ENCODE data around the gene CA14. TPM values are rescaled to one million over a fixed set of nuclear protein-coding genes. Genes with fewer than 3 reads are reported as not detected.

CA14 gene
- total and polyA plus RNA-seq, 9 of the 15 experiments (the other 6 are each of a cell fraction or from before 2014, with no cell fraction given), result 0.13 to 0.57 (median 0.26) TPM; not detected in 1

DNA sequence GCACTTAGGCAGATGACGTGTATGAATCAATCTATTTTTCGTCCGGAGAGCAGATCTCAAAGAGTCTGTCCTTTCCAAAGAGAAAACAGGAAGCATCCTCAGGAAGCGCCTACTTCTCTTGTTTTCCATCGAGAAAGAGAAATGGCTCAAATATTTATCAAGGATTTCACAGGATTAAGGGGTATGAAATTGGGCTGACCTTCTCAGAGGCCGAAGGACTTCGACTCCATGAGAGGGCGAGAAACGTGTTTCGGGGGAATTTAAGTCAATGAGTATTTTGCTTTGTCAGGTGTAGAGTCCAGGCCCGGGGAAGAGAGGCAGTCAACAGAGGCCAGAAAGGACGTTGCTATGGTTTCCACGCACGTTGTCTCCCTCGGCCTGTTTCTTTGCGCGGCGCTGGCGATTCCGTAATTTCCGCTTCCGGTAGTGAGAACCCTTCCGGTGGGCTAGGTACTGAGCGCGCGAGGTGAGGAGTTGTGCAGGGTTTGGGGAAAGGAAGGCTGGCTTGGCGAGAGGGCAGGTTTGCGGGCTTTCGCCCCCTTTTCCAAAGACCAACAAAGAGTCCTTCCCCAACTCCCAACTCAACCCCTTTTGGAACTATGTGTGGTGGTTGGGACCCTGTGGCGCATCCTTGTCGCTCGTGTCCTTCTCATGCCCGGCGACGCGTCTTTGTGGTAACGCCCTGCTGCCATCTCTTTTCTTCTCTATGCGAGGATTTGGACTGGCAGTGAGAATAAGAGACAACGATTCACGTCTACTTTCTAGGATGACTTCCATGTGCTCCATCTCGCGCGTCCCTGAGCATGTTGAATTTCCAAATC lies 36.1 kb downstream of the CA14 start, which contains the start of gene MRPS21 (continued):
- TF ChIP-seq TGIF2 (CRISPR knock-in tag; IDR thresholded peaks at IDR 0.05) (no peak), RAD21 (CRISPR knock-in tag; conservative IDR thresholded peaks at IDR 0.05 in 1 of 2, IDR thresholded peaks at IDR 0.05 in 1 of 2) (0 out of 4 replicates have a peak, but pooled peaks of 1 of the 2 experiments have one; percentile 2), NFIC (IDR thresholded peaks at IDR 0.05) (peak; percentile 15; the same call in 1 of the 2 replicates), ZNF133 (CRISPR knock-in tag; IDR thresholded peaks at IDR 0.05) (no peak), ZNF507 (tag; conservative IDR thresholded peaks at IDR 0.05) (no peak), RNF2 (IDR thresholded peaks at IDR 0.05) (peak; percentile 59), POLR2H (tag; IDR thresholded peaks at IDR 0.05; ENCODE audit: low read depth) (peak; percentile 82), ZNF589 (CRISPR knock-in tag; IDR thresholded peaks at IDR 0.05; ENCODE audit: low read depth) (0 out of 2 replicates have a peak, but pooled peaks have one; percentile 40), MTF1 (CRISPR knock-in tag; IDR thresholded peaks at IDR 0.05; ENCODE audit: borderline replicate concordance) (no peak), NCOR1 (IDR thresholded peaks at IDR 0.05) (no peak), KLF1 (tag; IDR thresholded peaks at IDR 0.05) (peak; percentile 44; the same call in 1 of the 2 replicates)
- TF ChIP-seq, protein P1, sequence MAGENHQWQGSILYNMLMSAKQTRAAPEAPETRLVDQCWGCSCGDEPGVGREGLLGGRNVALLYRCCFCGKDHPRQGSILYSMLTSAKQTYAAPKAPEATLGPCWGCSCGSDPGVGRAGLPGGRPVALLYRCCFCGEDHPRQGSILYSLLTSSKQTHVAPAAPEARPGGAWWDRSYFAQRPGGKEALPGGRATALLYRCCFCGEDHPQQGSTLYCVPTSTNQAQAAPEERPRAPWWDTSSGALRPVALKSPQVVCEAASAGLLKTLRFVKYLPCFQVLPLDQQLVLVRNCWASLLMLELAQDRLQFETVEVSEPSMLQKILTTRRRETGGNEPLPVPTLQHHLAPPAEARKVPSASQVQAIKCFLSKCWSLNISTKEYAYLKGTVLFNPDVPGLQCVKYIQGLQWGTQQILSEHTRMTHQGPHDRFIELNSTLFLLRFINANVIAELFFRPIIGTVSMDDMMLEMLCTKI (IDR thresholded peaks at IDR 0.05; ENCODE audit: partially characterized antibody), result no peak
- TF ChIP-seq, protein P2, sequence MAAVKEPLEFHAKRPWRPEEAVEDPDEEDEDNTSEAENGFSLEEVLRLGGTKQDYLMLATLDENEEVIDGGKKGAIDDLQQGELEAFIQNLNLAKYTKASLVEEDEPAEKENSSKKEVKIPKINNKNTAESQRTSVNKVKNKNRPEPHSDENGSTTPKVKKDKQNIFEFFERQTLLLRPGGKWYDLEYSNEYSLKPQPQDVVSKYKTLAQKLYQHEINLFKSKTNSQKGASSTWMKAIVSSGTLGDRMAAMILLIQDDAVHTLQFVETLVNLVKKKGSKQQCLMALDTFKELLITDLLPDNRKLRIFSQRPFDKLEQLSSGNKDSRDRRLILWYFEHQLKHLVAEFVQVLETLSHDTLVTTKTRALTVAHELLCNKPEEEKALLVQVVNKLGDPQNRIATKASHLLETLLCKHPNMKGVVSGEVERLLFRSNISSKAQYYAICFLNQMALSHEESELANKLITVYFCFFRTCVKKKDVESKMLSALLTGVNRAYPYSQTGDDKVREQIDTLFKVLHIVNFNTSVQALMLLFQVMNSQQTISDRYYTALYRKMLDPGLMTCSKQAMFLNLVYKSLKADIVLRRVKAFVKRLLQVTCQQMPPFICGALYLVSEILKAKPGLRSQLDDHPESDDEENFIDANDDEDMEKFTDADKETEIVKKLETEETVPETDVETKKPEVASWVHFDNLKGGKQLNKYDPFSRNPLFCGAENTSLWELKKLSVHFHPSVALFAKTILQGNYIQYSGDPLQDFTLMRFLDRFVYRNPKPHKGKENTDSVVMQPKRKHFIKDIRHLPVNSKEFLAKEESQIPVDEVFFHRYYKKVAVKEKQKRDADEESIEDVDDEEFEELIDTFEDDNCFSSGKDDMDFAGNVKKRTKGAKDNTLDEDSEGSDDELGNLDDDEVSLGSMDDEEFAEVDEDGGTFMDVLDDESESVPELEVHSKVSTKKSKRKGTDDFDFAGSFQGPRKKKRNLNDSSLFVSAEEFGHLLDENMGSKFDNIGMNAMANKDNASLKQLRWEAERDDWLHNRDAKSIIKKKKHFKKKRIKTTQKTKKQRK (IDR thresholded peaks at IDR 0.05; ENCODE audit: borderline replicate concordance, low read depth, low read length), result no peak
- TF ChIP-seq, protein P3, sequence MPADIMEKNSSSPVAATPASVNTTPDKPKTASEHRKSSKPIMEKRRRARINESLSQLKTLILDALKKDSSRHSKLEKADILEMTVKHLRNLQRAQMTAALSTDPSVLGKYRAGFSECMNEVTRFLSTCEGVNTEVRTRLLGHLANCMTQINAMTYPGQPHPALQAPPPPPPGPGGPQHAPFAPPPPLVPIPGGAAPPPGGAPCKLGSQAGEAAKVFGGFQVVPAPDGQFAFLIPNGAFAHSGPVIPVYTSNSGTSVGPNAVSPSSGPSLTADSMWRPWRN (IDR thresholded peaks at IDR 0.05; ENCODE audit: low read depth), result no peak
- TF ChIP-seq, protein P4, sequence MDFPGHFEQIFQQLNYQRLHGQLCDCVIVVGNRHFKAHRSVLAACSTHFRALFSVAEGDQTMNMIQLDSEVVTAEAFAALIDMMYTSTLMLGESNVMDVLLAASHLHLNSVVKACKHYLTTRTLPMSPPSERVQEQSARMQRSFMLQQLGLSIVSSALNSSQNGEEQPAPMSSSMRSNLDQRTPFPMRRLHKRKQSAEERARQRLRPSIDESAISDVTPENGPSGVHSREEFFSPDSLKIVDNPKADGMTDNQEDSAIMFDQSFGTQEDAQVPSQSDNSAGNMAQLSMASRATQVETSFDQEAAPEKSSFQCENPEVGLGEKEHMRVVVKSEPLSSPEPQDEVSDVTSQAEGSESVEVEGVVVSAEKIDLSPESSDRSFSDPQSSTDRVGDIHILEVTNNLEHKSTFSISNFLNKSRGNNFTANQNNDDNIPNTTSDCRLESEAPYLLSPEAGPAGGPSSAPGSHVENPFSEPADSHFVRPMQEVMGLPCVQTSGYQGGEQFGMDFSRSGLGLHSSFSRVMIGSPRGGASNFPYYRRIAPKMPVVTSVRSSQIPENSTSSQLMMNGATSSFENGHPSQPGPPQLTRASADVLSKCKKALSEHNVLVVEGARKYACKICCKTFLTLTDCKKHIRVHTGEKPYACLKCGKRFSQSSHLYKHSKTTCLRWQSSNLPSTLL (IDR thresholded peaks at IDR 0.05), result no peak
- TF ChIP-seq, protein P5, sequence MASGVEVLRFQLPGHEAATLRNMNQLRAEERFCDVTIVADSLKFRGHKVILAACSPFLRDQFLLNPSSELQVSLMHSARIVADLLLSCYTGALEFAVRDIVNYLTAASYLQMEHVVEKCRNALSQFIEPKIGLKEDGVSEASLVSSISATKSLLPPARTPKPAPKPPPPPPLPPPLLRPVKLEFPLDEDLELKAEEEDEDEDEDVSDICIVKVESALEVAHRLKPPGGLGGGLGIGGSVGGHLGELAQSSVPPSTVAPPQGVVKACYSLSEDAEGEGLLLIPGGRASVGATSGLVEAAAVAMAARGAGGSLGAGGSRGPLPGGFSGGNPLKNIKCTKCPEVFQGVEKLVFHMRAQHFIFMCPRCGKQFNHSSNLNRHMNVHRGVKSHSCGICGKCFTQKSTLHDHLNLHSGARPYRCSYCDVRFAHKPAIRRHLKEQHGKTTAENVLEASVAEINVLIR (CRISPR knock-in tag; IDR thresholded peaks at IDR 0.05), result peak; percentile 85

Data from K562 (cell line).